OCI-LY7 (cell line): ENCODE data around the gene OR56A1. TPM values are rescaled to one million over a fixed set of nuclear protein-coding genes. Genes with fewer than 3 reads are reported as not detected.

ENCODE experiments used
- BruUV-seq: library from RNA; stranded (reverse); fragments of 400-500 nt; replicated peaks from 2 replicates; lab custom pipeline; 2021; lab: Mats Ljungman, UMichigan
- CTCF ChIA-PET: fragments of 300-600 bp; sonication (Branson Sonifier 250); formaldehyde crosslinking; loops from one replicate; lab custom pipeline; 2022; ENCODE audit warnings: antibody characterized with exemption; ENCODE audit not compliant: unreplicated experiment; lab: Charles Lee
- POLR2A ChIA-PET: fragments of 300-600 bp; sonication (Branson Sonifier 250); formaldehyde crosslinking; loops from one replicate; lab custom pipeline; 2022; ENCODE audit warnings: antibody characterized with exemption; lab: Charles Lee
- DNase-seq: peaks from one replicate; pipeline ENCODE4 v3.0.0-alpha.2; 2015; ENCODE audit warnings: low spot score
- H2AFZ ChIP-seq: fragments of 200-600 bp; sonication (generic), shearing (Covaris generic); 2 replicates; pipeline ENCODE4 v1.6.1; 2014; ENCODE audit warnings: mild to moderate bottlenecking, antibody characterized with exemption, low read length, moderate library complexity
- H3K27ac ChIP-seq: fragments of 200-600 bp; sonication (generic); 2 replicates; pipeline ENCODE4 v1.5.1; 2014; ENCODE audit warnings: mixed run types, low read depth, mild to moderate bottlenecking, moderate library complexity, low read length, inconsistent platforms; ENCODE audit not compliant: poor library complexity, severe bottlenecking
- H3K36me3 ChIP-seq: fragments of 200-600 bp; sonication (generic); 2 replicates; pipeline ENCODE4 v1.6.1; 2014; ENCODE audit warnings: mild to moderate bottlenecking, antibody characterized with exemption, low read length, moderate library complexity, mixed read lengths; ENCODE audit not compliant: insufficient read depth
- H3K4me1 ChIP-seq: fragments of 200-600 bp; sonication (generic); 2 replicates; pipeline ENCODE4 v1.5.1; 2014; ENCODE audit warnings: mild to moderate bottlenecking, low read length; ENCODE audit not compliant: insufficient read depth, poor library complexity, severe bottlenecking
- H3K4me2 ChIP-seq: fragments of 200-600 bp; sonication (generic); 2 replicates; pipeline ENCODE4 v1.6.1; 2014; ENCODE audit warnings: mild to moderate bottlenecking, low read length
- H3K4me3 ChIP-seq: fragments of 200-600 bp; sonication (generic); 2 replicates; pipeline ENCODE4 v1.5.1; 2014; ENCODE audit warnings: mild to moderate bottlenecking, low read depth, low read length; ENCODE audit not compliant: poor library complexity, severe bottlenecking
- H3K79me2 ChIP-seq: fragments of 200-600 bp; sonication (generic); 2 replicates; pipeline ENCODE4 v1.6.1; 2016; ENCODE audit warnings: low read depth, mild to moderate bottlenecking, low read length, moderate library complexity, mixed read lengths; ENCODE audit not compliant: insufficient read depth
- H3K9me2 ChIP-seq: fragments of 200-600 bp; sonication (generic); 2 replicates; pipeline ENCODE4 v1.6.1; 2016; ENCODE audit warnings: mild to moderate bottlenecking, low read length, mixed read lengths; ENCODE audit not compliant: insufficient read depth
- H3K9me3 ChIP-seq: fragments of 200-600 bp; sonication (generic); 2 replicates; pipeline ENCODE4 v1.6.1; 2014; ENCODE audit warnings: mild to moderate bottlenecking, mixed run types, low read length, mixed read lengths
- H4K20me1 ChIP-seq: fragments of 200-600 bp; sonication (generic); 2 replicates; pipeline ENCODE4 v1.6.1; 2014; ENCODE audit warnings: mild to moderate bottlenecking, antibody characterized with exemption, low read length, moderate library complexity, mixed read lengths; ENCODE audit not compliant: insufficient read depth
- EZH2phosphoT487 ChIP-seq: fragments of 200-600 bp; sonication (generic); IDR thresholded peaks from 2 replicates; pipeline ENCODE4 v1.6.1; 2018; ENCODE audit warnings: low read depth, borderline replicate concordance, mild to moderate bottlenecking, mixed run types, antibody characterized with exemption, low read length, moderate library complexity, mixed read lengths
- intact Hi-C: fragments of 100-400 bp; cut with micrococcal nuclease; formaldehyde crosslinking; loops from one replicate; pipeline ENCODE4 v1.10.0; 2022; ENCODE audit not compliant: unreplicated experiment
- total RNA-seq, 2 experiments: library from RNA; depleted of rRNA in 1 of 2; stranded (reverse); fragments of >200 nt in 1 of 2; shearing (Covaris generic) in 1 of 2; gene quantifications; 2 replicates each; pipeline ENCODE4 v1.2.3, GENCODE V29; 2014 to 2022
- TF ChIP-seq, protein P1 (sequence below): fragments of 200-600 bp; sonication (generic); conservative IDR thresholded peaks from 2 replicates; pipeline ENCODE4 v1.5.1; 2014; ENCODE audit warnings: mild to moderate bottlenecking, antibody characterized with exemption, low read length, moderate library complexity, mixed read lengths

OR56A1 gene
- total RNA-seq, 2 experiments from 2014 or later = not detected

DNA sequence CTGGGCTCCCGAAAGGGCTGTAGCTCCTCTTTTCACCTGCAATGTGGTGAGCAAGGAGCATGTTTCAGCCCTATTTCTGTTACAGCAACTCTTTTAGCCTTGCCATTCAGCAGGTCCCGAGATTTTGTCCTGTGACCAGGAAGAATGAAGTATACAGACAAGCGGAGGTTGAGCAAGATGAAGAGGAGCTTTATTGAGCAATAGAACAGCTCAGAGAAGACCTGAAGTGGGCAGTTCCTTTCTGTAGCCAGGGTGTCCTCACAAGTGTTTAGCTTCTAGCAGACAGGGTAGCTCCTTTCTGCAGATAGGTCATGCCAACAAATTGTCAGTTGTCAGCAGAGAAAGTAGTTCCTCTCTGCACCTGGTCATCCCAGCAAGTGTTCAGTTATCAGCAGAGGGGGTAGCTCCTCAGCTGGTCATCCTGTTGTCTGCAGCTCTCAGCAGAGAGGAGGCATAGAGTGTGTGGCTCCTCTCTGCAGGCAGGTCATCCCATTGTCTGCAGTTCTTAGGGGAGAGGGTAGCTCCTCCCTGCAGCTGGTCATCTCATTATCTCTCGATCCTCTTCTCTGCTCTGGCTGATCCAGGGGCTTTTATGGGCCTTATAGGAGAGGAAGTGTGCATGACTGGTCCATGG, 18.4 kb downstream of the OR56A1 start:
- no TSS peak for BruUV-seq
- Histone ChIP-seq H3K4me2 (no peak overlapping the region), H3K9me3 (no peaks in the 10 kb centered on the region), H3K4me1 (no peaks in the 10 kb centered on the region), H3K79me2 (no peaks in the 10 kb centered on the region), H3K36me3 (no peaks in the 10 kb centered on the region), H3K9me2 (no peaks in the 10 kb centered on the region), H3K4me3 (no peak overlapping the region), H4K20me1 (no peaks in the 10 kb centered on the region), H2AFZ (no peak overlapping the region), H3K27ac (no peak overlapping the region)
- no peak for DNase-seq
- ChIA-PET POLR2A (interaction anchor here (0.6 kb wide), 2 partner anchors 194 to 1836 kb away, joined by 5 to 9 read pairs; no protein-coding TSS in a partner anchor), CTCF (no interaction called here)
- TF ChIP-seq, protein P1, sequence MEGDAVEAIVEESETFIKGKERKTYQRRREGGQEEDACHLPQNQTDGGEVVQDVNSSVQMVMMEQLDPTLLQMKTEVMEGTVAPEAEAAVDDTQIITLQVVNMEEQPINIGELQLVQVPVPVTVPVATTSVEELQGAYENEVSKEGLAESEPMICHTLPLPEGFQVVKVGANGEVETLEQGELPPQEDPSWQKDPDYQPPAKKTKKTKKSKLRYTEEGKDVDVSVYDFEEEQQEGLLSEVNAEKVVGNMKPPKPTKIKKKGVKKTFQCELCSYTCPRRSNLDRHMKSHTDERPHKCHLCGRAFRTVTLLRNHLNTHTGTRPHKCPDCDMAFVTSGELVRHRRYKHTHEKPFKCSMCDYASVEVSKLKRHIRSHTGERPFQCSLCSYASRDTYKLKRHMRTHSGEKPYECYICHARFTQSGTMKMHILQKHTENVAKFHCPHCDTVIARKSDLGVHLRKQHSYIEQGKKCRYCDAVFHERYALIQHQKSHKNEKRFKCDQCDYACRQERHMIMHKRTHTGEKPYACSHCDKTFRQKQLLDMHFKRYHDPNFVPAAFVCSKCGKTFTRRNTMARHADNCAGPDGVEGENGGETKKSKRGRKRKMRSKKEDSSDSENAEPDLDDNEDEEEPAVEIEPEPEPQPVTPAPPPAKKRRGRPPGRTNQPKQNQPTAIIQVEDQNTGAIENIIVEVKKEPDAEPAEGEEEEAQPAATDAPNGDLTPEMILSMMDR = no peak
- TF ChIP-seq EZH2phosphoT487 = no peak
- intact Hi-C loops = no loop called here

DNA sequence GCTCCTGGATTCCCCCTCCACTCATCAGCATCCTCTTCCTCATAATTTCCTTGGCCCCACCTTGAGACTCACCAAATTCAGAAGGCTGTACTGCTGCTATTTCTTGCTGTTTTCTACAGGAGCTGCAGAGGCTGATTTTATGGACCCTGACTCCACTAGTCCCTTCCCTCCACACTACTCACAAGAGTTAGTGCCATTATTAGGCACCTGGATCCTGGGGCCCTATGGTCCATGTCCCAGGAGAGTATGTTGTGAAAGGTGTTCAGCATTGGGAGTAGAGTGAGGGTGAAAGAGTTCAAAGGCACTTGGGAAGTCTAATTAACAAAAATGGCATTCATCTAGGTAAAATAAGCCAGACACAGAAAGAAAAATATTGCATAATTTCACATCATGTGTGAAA, 23.7 kb downstream of the OR56A1 start, which contains the start of gene OR56A4:
Gene OR56A4, minus strand, starts transcription at position 101 of the 400 bp plus-strand sequence. CDS start 3,954 bp downstream, outside the sequence.
- Histone ChIP-seq H3K4me3 (no peak within 1 kb of the TSS), H4K20me1 (no peaks in the 10 kb centered on the region), H3K9me2 (no peaks in the 10 kb centered on the region), H3K36me3 (no peaks in the 10 kb centered on the region), H3K9me3 (no peaks in the 10 kb centered on the region), H2AFZ (no peak within 1 kb of the TSS), H3K4me2 (no peak within 1 kb of the TSS), H3K79me2 (no peaks in the 10 kb centered on the region), H3K4me1 (no peaks in the 10 kb centered on the region), H3K27ac (no peak within 1 kb of the TSS)
- ChIA-PET CTCF (no interaction called here), POLR2A (no interaction called here)
- TF ChIP-seq, protein P1 = no peak
- no peak for TF ChIP-seq EZH2phosphoT487
- BruUV-seq = no TSS peak
- intact Hi-C loops = no loop called here
- DNase-seq = no peak

DNA sequence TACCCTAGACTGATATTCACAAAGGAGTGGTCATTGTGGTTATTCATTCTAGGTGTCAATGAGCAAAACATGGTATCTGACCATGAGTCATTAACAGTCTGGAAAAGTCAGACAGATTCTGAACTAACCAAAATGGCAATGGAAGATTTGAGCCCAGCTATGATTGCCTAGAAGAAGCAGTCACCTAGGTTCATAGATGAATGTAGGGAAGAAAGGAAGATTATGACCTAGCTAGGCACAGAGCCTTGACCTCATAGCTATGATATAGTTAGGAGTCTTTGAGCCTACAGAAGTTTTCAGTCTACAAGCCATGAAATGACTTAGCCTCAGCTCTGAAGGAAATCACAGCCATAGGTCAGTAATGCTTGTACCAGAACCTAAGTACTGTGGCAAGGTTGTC, 24.2 kb downstream of the OR56A1 start:
- Histone ChIP-seq H3K27ac (no peak overlapping the region), H3K36me3 (no peaks in the 10 kb centered on the region), H3K4me3 (no peak overlapping the region), H3K4me1 (no peaks in the 10 kb centered on the region), H4K20me1 (no peaks in the 10 kb centered on the region), H2AFZ (no peak overlapping the region), H3K4me2 (no peak overlapping the region), H3K9me2 (no peaks in the 10 kb centered on the region), H3K79me2 (no peaks in the 10 kb centered on the region), H3K9me3 (no peaks in the 10 kb centered on the region)
- BruUV-seq = no TSS peak
- POLR2A ChIA-PET = interaction anchor here (0.6 kb wide), 2 partner anchors 134 to 177 kb away, joined by 3 read pairs; no protein-coding TSS in a partner anchor
- CTCF ChIA-PET = no interaction called here
- intact Hi-C loops = no loop called here
- no peak for DNase-seq
- TF ChIP-seq, protein P1 = no peak
- TF ChIP-seq EZH2phosphoT487 = no peak
